DMS79 treated with DMSO at 0.1 percent for 48 hours (cell line): Measurements from ENCODE around the gene DOCK2.

Experiments
- DNase-seq: peaks from one replicate; lab custom pipeline; 2025; lab: John Stamatoyannopoulos, UW

Gene DOCK2

DNA sequence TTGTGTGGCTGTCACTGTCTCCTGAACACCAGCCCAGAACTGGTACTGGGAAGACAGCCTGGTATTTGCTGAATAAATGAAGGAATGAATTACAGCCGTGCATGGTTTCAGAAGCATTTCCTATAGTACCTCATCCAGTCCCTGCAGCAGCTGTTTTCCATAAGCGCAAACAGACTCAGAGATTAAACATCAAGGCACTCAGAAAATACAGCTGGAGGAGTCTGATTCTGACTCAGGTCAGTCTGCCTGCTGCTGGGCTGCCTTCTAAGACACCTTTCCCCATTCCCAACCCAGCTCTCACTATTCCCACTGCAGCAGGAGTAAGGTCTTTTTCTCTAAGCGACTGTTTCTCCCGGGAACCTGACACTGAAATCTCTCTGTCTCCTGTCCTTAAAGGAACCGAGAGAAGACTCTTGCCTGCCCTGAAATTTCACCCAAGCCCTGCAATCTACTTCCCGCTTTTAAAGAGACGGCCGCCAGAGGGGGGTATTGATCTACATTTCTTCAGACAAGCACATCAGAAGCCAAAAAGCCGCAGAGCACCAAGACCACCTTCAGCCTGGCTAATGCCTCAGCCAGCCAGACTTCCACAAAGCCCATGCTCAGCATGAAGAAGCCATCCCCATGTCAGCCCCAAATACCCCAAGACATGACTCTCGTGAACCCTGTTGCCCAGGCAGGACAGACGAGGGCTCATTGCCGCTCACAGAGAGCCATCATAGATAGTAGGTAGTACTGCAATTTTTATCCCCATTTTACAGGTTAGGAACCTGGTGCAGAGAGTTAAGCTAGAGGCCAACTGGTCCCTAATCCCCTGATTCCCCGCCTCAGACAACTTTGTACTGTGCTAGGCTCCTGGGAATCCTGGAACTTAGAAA, 463.2 kb downstream of the DOCK2 start:
- DNase-seq, result peak; percentile 0

DNA sequence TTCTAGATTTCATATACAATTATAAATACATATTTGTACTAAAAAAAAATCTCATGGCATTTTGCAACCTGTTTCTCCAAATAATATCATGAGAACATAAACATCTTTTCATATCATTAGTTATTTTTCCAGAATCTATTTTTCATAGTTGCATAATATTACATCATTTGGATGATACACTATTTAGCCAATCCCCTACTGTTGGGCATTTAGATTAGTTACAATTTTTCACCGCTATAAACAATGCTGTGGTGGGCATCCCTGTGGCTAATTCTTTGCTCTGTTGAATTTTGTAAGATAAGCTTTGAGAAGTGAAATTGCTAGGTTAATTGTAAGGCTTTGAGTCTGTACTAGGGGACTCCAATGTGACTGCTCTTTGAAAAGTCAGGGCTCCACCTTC, 466.4 kb downstream of the DOCK2 start:
- no peak for DNase-seq

DNA sequence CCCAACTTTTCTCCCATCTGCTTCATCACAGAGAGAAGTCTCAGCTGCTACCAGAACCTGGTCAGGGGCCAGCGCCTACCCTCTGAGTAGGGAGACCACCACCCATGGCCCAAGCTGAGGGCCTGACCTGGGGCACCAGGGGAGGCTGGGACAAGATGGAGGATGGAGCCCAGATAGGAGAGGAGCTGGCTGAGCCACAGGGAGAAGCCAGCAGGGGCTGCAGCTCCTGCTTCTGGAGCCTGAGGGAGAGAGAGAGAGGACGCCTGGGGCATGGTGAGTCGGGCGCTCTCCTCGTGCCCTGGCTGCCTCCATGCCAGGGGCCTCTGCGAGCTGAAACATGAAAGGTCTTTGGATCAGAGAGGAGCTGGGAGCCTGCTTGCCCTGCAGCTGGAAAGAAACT, 467.2 kb downstream of the DOCK2 start:
- DNase-seq, result no peak

DNA sequence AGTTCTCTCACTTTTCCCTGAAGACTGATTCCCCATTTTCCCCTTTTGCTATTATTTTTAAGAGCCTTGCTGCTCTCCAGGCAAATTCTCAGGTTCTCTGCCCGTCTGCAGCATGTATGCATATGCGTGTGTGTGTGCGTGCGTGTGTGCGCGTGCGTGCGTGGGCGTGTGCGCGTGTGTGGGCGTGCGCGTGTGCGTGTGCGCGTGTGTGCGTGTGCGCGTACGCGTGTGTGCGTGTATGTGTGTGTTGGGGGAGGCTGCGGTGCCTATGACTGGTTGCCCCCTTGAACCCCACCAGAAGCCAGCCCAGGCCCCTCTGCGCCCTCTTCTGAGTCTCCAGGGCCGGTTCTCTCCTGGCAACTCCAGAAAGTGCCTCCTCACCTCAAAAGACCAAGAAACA, 467.6 kb downstream of the DOCK2 start:
- no peak for DNase-seq

DNA sequence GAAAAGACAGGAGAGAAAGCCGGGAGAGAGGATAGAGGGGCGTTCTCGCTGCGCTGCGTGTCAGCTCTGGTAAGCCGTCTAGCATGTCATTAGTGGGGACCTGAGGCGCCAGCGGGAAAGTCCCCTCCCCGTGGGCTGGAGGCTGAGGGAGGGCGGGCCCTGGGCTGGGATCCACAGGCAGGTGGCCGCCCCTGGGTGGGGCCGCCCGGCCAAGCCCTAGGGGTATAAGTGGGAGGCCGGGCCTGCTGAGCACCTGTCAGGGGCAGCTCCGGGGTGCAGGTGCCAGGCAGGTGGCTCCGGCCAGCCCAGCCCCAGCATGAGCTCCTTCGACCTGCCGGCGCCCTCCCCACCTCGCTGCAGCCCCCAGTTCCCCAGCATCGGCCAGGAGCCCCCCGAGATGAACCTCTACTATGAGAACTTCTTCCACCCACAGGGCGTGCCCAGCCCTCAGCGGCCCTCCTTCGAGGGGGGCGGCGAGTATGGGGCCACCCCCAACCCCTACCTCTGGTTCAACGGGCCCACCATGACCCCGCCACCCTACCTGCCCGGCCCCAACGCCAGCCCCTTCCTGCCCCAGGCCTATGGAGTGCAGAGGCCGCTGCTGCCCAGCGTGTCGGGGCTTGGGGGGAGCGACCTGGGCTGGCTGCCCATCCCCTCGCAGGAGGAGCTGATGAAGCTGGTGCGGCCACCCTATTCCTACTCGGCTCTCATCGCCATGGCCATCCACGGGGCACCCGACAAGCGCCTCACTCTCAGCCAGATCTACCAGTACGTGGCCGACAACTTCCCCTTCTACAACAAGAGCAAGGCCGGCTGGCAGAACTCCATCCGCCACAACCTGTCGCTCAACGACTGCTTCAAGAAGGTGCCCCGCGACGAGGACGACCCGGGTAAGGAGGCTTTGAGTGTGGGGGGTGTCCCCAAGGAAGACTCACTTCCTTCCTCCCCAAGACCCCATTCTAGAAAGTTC, 468.9 kb downstream of the DOCK2 start, which contains the start of gene FOXI1:
FOXI1 (plus strand) TSS at position 256 of the 970 bp plus-strand sequence; CDS start at position 317, 61 bp downstream.
- DNase-seq, result no peak

DNA sequence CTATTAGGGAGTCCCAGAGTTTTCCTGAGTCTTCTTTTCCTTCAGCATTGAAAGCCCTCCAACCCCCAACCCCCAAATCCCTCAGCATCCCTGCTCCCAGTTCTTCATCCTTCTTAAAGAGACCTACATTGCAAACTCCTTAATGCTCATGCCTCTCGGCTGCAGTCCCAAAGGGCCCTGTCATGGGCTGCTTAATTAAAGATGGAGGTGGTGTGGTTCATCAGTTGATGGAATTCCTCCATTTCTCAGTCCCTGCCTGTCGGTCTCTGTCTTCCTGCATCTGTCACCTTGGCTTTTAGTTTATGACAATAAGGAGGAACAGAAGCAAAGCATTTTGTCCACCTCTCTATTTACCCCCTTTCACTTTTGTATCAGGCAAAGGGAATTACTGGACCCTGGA, 470.6 kb downstream of the DOCK2 start:
- DNase-seq, result no peak

DNA sequence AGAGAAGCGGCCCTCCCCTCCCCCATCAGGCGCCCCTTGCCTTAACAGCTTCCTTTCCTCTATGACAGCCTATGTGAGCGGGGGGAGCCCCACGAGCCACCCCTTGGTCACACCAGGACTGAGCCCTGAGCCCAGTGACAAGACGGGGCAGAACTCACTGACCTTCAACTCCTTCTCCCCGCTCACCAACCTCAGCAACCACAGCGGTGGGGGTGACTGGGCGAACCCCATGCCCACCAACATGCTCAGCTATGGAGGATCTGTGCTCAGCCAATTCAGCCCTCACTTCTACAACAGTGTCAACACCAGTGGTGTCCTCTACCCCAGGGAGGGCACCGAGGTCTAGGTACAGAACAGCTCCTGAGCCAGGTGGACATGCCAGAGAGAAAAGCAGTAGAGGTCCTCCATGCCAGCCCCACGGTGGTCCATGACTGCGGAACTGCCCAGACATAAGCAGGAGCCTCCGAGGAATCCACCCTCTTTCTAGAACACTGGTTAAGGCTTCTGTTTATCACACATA, 471.3 kb downstream of the DOCK2 start:
- DNase-seq, result no peak

DNA sequence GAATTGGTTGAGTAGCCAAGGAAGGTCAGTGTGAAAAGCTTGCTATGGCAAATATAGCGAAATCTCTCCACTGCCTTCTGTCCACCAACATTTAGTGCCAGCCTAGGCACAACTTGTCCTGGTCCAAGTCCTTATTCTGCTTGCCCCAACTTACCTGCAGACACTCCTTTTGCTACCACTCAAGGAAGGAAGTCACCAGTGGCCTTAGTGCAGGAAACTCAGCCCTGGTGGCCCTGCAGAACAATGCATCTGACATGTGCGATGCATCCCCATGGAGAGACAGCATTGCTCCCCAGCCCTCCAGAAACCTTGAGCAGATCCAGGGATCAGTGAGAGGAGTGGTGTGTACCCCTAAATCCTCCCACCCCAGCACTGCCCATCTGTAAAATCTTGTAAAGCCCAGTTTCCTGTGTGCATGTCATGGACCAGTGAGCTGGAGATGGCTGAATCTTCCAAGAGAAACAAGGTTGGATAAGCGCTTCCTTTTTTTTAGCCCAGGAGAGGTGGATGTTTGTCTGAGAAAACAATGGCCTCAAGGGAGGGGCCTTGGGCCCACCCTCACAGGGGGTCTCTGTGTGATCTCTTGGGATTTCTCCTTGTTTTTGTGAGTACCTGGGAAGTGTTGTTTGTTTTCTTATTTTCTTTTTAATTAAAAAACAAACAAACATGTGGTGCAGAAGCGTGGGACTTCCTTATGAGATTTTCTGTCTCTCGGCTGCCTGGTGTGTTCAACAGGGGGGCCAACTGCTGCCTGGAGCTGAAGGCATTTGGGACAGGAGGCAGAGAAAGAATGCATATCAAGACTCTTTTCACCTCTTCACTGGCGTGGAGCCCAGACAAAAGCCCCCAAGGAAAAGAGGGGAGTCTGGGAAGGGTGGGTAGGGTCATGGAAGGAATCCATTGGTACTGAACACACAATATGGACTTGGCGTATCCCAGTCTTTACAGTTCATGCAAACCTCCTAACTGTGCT, 472.3 kb downstream of the DOCK2 start:
- no peak for DNase-seq

DNA sequence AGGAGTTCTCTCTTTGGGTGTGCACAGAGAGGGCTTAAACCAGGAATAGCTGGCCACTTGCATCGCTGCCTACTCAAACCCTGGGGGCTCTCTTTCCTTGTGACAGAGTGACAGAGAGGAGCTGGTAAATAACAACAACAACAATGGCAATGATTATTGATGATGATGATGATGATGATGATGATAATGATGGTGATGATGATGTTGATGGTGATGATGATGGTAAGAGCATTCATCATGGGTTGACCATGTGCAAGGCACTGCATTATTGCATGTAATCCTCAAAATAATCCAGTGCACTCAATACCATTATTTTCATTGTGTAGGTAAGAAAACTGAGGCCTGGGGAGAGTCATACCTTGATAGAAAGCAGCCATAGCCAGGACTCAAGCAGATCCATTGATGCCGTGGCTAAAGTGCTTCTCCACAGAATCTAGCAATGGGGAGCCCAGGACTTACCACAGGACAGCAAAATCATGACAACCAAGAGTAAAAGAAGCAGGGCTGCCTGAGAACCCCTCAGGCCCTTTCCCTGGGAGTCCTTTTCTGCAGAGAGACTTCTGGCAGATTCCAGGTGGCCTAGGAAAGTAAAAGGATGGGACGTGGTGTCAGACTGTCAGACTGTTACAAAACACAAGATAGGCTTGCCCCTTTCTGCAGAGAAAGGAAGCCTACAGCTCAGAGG, 473.5 kb downstream of the DOCK2 start:
- DNase-seq, result no peak

DNA sequence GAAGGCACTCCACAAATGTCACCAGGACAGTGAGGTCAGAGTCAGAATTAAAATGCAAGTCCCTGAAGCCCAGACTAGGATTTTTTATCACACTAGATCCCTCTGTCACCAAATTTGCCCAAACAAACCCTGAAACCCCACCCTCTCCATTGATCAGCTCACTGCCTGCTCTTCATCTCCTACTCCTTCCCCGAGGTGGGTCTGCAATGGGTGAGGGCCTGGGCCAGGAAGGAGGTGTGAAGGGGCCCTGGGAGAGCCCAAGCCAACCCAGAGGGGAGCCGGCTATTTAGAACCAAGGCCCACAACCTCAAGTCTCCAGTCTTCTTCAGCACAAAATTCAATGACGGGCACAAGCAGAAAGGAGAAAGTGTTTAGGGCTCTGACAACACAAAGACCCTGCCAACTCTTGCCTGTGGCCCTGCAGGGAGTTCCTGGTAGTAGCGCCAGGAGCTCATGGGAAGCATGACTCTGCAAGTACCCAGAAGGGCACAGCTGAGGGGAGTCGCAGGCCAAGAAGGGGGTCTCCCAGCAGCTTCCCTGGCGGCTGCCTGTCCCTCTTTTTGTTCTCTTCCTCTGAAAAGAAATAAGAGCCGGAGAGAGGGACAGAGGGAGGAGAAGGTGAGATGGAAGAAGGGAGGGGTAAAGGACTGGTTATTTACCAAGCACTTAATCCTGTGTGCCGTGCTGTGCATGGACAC, 474.2 kb downstream of the DOCK2 start:
- DNase-seq, result no peak

DNA sequence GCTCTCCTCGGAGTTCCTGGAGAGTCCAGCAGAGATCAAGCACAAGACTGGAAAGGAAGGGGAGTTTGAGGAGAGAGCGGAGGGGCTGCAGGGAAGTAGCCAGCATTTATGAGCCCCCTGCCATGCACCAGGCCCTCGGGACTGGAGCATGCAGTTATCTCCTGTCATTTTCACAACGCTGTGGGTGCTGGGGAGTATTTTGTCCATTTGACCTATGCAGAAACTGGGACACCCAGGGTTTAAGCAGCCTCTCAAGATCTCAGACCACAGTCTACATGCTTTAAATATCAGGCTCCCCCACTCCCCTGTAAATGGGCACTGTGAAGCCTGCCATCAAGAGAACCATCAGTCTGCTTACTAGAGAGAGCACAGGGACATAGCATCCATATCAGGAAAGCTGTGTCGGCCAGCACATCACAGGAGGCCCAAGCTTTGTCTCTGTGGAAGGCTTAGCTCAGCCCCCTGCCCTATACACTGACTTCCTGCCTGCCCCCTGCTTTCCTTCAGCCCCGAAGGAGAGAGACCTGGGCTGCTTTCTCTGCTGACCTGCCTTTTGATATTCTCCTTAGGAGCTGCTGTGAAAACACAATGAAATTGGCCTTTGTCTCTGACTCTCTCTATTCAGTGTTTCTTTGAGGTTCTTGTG, 475.9 kb downstream of the DOCK2 start:
- no peak for DNase-seq

DNA sequence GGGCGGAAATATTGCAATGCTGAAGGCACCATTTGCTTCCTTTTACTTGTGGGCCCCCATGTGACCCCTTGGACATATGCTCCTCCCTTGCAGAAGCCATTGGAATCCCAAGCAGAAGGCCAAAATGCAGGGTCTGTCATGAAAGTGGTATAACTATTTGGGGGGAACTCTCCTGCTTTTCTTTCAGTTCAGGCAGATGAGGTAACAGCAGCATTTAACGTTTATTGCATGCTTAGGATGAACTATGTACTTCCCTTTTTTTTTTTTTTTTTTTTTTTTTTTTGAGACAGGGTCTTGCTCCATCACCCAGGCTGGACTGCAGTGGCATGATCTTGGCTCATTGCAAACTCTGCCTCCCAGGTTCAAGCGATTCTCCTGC, 476.4 kb downstream of the DOCK2 start:
- no peak for DNase-seq

DNA sequence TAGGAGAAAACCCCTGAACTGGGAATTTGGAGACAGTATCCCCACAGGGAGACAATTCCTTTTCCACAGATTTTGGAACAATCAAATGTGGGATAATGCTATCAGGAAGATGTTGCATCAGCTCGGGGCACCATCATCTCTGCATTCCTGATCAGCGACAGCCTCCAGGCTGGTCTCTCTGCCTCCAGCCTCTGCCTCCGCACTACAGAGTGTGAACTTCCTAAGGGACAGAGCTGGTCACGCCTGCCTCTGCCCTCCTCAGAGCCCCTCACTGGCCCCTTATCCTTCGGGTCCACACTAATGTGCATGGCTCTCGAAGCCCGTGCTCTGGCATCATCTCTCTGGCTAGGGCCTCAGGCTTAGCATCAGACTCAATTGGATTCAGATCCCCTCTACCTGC, 477.2 kb downstream of the DOCK2 start:
- no peak for DNase-seq

DNA sequence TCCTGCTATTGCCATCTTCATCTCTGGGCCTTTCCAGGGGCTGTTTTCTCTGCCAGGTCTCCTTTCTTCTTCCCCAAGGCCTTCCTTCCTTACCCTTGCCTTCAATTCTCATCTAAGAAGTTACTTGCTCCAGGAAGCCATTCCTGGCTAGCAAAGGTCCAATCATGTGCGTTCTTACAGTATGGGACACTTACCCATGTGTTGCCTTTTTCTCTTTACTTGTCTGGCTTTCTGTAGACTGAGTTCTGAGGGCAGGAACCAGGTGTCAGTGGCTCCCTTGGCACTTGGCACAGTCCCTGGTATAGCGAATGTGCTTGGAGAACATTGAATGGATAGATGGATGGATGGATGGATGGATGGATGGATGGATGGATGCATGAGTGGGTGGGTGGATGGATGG, 478.9 kb downstream of the DOCK2 start:
- DNase-seq, result no peak

DNA sequence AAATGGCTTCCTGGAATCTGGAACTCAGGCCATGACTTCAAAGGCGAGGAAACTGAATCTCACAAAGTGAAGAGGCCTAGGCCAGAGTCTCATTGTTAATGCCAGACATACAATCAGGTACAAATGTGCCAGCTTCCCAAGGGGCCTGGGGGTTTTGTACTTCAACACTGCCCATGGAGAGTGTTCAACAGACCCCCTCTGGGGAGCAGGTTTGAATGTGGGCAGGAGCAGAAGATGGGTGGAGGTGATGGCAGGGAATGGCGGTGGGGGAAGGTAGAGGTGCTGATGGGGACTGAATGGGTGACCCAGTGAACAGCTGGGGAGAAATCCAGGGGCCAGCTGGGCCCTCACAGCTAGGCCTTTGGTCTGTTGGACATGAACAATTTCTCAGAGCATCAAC, 480.7 kb downstream of the DOCK2 start:
- DNase-seq, result no peak

DNA sequence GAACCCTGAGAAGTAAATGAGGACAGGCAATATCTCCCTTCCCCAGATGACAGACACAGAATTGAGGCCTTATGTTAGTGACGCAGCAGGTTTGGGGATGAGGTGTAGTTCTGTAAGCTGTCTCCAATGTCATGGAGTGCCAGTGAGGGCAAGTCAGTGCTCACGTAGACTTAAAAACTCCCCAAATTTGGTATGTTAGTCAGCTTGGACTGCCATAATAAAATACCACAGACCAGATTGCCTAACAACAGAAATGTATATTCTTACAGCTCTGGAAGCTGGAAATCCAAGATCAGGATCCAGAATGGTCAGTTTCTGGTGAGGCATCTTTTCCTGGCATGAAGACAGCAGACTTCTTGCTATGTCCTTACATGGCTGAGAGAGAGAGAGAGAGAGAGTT, 483.5 kb downstream of the DOCK2 start:
- DNase-seq, result no peak

DNA sequence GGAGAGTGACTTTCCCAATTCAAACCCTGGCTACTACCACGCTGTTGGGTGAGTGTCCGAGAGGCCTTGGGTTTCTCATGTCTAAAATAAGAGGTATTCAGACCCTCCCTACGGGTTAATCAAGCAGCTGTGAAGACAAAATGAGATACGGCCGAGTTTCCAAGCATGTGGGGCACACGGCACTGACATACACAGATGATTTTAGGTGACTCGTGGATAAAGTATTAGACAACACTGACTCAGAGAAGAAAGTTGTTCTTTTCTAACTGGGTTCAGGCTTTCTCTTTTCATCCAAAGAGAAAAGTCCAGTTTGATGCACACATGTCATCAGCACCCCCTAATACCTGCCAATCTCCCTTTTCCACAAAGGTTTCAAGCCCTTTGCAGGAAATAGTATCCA, 484.2 kb downstream of the DOCK2 start:
- no peak for DNase-seq

DNA sequence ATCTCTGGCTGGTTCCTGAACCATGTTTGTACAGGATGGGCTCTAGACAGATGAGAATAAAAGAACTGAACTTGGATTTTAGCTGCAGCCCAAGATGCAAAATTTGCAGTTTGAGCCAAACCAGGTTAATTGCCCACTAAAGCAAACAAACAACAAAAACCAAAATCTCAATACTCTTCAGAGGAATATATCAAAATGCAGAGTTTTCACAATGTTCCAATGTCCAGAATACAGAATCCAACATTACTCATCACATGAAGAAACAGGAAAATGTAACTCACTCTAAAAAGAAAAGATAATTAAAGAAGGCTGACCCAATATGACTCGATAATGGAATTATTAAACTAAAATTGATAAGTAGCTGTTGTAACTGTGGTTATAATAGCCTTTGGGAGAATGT, 489.0 kb downstream of the DOCK2 start:
- DNase-seq, result no peak

DNA sequence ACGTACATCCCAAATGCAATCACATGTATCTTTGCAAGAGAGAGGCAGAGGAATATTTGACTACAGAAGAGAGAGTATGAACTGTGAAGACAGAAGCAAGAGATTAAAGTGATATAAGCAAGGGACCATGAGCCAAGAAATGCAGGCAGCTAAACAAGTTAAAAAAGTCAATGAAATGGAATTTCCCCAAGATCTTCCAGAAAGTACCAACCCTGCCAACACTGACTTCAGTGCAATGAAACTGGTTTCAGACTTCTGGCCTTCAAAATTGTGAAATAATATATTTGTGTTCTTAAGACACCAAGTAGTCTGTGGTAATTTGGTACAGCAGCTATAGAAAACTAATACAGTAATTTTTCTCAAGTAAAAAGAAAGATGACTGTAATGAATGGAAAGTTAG, 489.6 kb downstream of the DOCK2 start:
- DNase-seq, result no peak

DNA sequence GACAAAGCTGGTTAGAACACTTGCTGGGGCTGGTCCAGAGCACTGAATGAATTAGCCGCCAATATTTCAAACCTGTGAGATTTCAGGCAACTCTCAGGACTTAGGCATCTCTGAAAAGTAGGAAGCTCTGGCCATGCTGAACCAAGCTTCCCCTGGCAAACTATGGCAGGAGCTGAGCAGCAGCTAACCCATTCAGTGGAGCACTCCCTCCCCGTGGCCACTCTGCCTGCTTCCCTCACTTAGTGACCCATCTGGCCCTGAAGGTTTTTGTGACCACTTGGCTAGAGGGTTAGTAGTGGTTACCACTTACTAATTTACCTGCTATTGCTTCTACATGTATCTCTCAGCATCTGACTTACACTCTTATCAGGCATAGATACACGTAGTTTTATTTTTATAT, 494.2 kb downstream of the DOCK2 start:
- DNase-seq, result no peak
